Measurements from ENCODE around the gene GCFC2. TPM values are rescaled to one million over a fixed set of nuclear protein-coding genes. Genes with fewer than 3 reads are reported as not detected.

Gene GCFC2
- total RNA-seq, result 10 to 100 TPM; 15.2 to 26.4 (median 16.6) TPM

DNA sequence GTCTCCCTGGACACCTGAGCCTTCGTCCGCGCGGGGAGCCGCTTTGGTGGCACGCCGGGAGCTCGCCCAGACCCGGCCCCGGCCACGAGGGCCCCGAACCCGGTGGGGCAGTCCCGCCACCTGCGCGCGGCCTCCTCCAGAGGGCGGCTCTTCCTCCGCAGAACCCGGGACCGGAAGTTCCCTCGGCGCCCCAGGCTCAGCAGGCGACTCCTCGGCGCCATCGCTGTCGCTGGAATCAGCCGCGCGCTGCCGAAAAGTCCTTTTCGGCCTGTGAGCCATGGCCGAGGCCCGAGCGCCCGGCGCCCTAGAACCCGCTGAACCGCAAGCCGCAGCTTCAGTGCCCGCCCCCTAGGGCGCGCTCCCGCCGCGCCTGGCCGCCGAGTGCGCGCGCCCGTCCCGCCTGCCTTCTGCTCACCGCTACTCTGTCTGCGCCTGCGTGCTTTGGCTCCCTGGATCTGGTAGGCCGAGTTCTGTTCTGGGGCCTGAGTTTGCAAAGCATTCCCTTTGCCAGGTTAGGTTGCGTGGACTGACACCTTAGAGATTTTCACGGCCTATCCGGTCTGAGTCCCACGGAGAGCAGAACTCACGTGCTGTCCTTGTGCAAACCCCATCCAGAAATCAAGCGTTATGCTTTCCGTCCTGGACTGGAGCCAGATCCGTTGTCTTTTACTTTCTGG, at the start of gene GCFC2:
Gene GCFC2 (minus strand): TSS at position 339 of the 677 bp plus-strand sequence. CDS start 60 bp downstream, at position 279.
- TF ChIP-seq, protein P1, sequence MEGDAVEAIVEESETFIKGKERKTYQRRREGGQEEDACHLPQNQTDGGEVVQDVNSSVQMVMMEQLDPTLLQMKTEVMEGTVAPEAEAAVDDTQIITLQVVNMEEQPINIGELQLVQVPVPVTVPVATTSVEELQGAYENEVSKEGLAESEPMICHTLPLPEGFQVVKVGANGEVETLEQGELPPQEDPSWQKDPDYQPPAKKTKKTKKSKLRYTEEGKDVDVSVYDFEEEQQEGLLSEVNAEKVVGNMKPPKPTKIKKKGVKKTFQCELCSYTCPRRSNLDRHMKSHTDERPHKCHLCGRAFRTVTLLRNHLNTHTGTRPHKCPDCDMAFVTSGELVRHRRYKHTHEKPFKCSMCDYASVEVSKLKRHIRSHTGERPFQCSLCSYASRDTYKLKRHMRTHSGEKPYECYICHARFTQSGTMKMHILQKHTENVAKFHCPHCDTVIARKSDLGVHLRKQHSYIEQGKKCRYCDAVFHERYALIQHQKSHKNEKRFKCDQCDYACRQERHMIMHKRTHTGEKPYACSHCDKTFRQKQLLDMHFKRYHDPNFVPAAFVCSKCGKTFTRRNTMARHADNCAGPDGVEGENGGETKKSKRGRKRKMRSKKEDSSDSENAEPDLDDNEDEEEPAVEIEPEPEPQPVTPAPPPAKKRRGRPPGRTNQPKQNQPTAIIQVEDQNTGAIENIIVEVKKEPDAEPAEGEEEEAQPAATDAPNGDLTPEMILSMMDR (IDR thresholded peaks at IDR 0.05), result peak in 1 of 3 donors; percentile 13
- no peak for TF ChIP-seq POLR2A (IDR thresholded peaks at IDR 0.05)
- H3K4me3 ChIP-seq (ENCODE audit: low read depth, poor library complexity, severe bottlenecking), result peak within 1 kb of the TSS; percentile 73
- peak; percentile 81 to 96 for DNase-seq (ENCODE audit: low spot score in 2 of 2)
- intact Hi-C loops (cut with DNase I; ENCODE audit: low total_unique reads), result no loop called here
- 0 to 1% methylated on average over 11 to 42 of the region's 66 CpGs for WGBS, 2 donors

DNA sequence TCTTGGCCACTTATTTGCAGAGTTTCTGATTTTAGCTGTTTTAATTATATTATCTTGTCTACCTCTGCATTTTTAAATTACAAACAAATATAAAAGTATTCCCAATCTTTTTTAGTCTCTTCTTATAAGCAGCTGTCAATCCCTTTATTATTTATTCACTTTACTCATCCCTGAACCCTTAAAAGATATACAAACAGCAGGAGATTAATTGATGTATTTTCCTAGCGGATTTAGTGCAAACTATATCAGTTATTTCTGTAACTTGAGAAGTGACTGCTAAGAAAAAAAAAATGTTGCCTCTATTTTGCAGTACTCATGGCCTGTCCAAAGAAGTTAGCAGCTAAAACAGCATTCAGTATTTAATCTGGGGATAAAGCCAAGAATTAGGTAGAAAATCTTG, 42.1 kb upstream of the GCFC2 start:
- DNase-seq (ENCODE audit: low spot score in 2 of 2), result no peak
- intact Hi-C loops (cut with DNase I; ENCODE audit: low total_unique reads), result no loop called here
- WGBS, 2 donors, result 44 to 62% methylated on average over 1 of the region's 1 CpG
- no peak overlapping the region for H3K4me3 ChIP-seq (ENCODE audit: low read depth, poor library complexity, severe bottlenecking)
- TF ChIP-seq, protein P1 (IDR thresholded peaks at IDR 0.05), result no peak

DNA sequence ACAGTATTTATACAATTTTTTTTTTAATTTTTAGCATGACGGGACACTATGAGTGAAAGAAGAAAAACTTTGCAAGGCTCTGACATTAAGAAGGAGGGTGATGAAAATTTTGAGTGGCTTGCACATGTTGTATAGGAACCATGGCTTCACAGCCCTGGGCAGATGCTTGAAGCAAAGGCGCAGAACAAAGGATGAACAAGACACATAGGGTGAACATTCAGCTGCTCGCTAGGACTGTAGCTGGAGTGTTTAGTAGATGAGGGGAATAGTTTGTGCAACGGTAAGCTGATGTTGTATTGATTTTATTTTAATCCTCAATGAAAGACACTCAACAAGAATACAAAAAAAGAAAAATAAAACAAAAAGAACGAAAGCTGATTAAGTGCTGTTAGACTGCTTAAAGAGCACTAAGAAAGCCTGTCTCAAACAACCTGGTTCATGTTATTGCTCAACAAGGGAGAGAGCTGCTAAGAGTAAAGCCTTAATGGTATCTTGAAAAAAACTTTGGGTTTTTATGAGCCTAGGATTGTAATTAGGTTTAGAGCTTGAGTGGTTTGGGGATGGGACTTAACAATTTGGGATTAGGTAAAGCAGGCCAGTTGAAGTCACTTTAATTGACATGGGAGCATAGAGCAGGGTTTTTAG, 41.2 kb upstream of the GCFC2 start:
- H3K4me3 ChIP-seq (ENCODE audit: low read depth, poor library complexity, severe bottlenecking), result no peak overlapping the region
- 62 to 70% methylated on average over 5 of the region's 5 CpGs for WGBS, 2 donors
- intact Hi-C loops (cut with DNase I; ENCODE audit: low total_unique reads), result no loop called here
- no peak for DNase-seq (ENCODE audit: low spot score in 2 of 2)
- no peak for TF ChIP-seq POLR2A (IDR thresholded peaks at IDR 0.05)
- TF ChIP-seq, protein P1 (IDR thresholded peaks at IDR 0.05), result no peak

DNA sequence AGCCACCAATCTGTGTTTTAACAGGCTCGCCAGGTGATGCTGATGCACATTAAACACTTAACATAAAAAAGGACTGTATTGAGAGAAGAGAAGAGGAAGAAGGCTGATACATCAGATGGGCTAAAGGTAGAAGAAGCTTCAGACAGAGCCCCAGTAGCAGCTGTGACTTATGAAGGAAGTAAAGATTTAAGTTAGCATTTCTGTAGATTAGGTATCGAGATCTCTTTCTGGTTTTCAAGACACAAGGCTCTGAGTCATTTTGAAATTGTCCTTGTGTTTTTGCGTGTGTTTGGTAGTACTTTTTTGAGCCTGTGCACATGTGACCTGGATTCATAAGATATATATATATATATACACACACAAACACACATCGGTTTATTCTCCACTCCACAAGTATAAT, 40.6 kb upstream of the GCFC2 start:
- 74 to 89% methylated on average over 4 of the region's 4 CpGs for WGBS, 2 donors
- intact Hi-C loops (cut with DNase I; ENCODE audit: low total_unique reads), result no loop called here
- TF ChIP-seq POLR2A (IDR thresholded peaks at IDR 0.05), result no peak
- TF ChIP-seq, protein P1 (IDR thresholded peaks at IDR 0.05), result no peak
- no peak for DNase-seq (ENCODE audit: low spot score in 2 of 2)
- H3K4me3 ChIP-seq (ENCODE audit: low read depth, poor library complexity, severe bottlenecking), result no peak overlapping the region

DNA sequence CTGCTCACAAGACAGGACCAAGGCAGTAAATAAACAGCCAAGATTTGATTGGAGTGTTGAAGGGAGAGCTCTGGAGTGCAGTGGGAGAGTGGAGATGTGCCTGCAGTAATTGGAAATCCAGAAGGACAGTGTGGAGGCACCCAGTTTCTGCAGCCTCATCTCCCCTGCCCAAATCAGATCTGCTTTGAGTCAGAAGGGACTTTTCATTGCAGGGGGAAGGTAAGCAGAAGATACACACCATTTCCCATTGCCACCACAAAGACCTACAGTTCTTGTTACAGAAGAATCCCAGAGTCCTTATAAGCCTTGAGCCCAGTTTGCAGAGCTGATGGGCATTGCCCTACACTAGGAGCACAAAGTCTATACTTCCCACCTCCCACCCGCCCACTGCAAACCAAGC, 27.2 kb upstream of the GCFC2 start:
- WGBS, 2 donors, result 95 to 100% methylated on average over 1 of the region's 1 CpG
- TF ChIP-seq, protein P1 (IDR thresholded peaks at IDR 0.05), result no peak
- TF ChIP-seq POLR2A (IDR thresholded peaks at IDR 0.05), result no peak
- DNase-seq (ENCODE audit: low spot score in 2 of 2), result no peak
- intact Hi-C loops (cut with DNase I; ENCODE audit: low total_unique reads), result no loop called here
- H3K4me3 ChIP-seq (ENCODE audit: low read depth, poor library complexity, severe bottlenecking), result no peak overlapping the region
